HepG2 (cell line): ENCODE measurements around the gene NPB. TPM values are rescaled to one million over a fixed set of nuclear protein-coding genes. Genes with fewer than 3 reads are reported as not detected.

ENCODE experiments used
- BORCS8-MEF2B ChIP-seq: sonication (generic); formaldehyde crosslinking; IDR thresholded peaks from 2 replicates; pipeline ENCODE4 v1.8.0; 2022; ENCODE audit warnings: mild to moderate bottlenecking, missing genetic modification reagents
- FIP1L1 ChIP-seq: fragments of 200-400 bp; formaldehyde crosslinking; IDR thresholded peaks from 2 replicates; pipeline ENCODE4 v1.6.1; 2018; ENCODE audit warnings: low read depth, mild to moderate bottlenecking, low read length, moderate library complexity, borderline replicate concordance; ENCODE audit not compliant: insufficient read depth
- FOXK1 ChIP-seq: sonication (generic); formaldehyde crosslinking; IDR thresholded peaks from 2 replicates; pipeline ENCODE4 v1.4.0; 2020; ENCODE audit warnings: low read depth, missing genetic modification reagents, borderline replicate concordance
- FOXM1 ChIP-seq: sonication (generic); formaldehyde crosslinking; IDR thresholded peaks from 2 replicates; pipeline ENCODE4 v1.5.0; 2020; ENCODE audit warnings: missing genetic modification reagents
- JUND ChIP-seq: sonication (generic); formaldehyde crosslinking; IDR thresholded peaks from 2 replicates; pipeline ENCODE4 v1.8.0; 2022; ENCODE audit warnings: mild to moderate bottlenecking, missing genetic modification reagents
- NCOA2 ChIP-seq: sonication (generic); formaldehyde crosslinking; IDR thresholded peaks from 2 replicates; pipeline ENCODE4 v1.8.0; 2022; ENCODE audit warnings: inconsistent platforms
- NFKB2 ChIP-seq: sonication (generic); formaldehyde crosslinking; IDR thresholded peaks from 2 replicates; pipeline ENCODE4 v1.4.0; 2020; ENCODE audit warnings: missing genetic modification reagents, borderline replicate concordance
- SRY ChIP-seq: sonication (generic); formaldehyde crosslinking; IDR thresholded peaks from 2 replicates; pipeline ENCODE4 v1.8.0; 2022; ENCODE audit warnings: mild to moderate bottlenecking, missing genetic modification reagents
- ZNF562 ChIP-seq: sonication (generic); formaldehyde crosslinking; IDR thresholded peaks from 2 replicates; pipeline ENCODE4 v1.8.0; 2022; ENCODE audit warnings: missing genetic modification reagents, borderline replicate concordance
- ZNF703 ChIP-seq: sonication (generic); formaldehyde crosslinking; IDR thresholded peaks from 2 replicates; pipeline ENCODE4 v1.5.1; 2020; ENCODE audit warnings: missing genetic modification reagents, mild to moderate bottlenecking, moderate library complexity, borderline replicate concordance
- ZNF749 ChIP-seq: sonication (generic); formaldehyde crosslinking; IDR thresholded peaks from 2 replicates; pipeline ENCODE4 v1.8.0; 2022; ENCODE audit warnings: mild to moderate bottlenecking, missing genetic modification reagents, moderate library complexity, borderline replicate concordance
- ZNF790 ChIP-seq: sonication (generic); formaldehyde crosslinking; IDR thresholded peaks from 2 replicates; pipeline ENCODE4 v1.8.0; 2022; ENCODE audit warnings: missing genetic modification reagents, mild to moderate bottlenecking, borderline replicate concordance
- polyA plus RNA-seq, 8 experiments: library from polyadenylated mRNA; depleted of rRNA in 3 of 8; stranded (reverse) in 7 of 8; unstranded in 1 of 8; fragments of >200 nt; fragmentation: Illumina TruSeq in 4 of 8; extraction: Trizol in 4 of 8; gene quantifications; 2 replicates each; pipeline versions ENCODE4 v1.2.1 to v1.2.3, GENCODE V29; 2011 to 2016; ENCODE audit warnings: low read depth in 4 of 8, missing spikeins in 1 of 8, mixed read lengths in 1 of 8; ENCODE audit not compliant: insufficient read depth in 1 of 8
- total RNA-seq, 5 experiments: library from RNA; depleted of rRNA; stranded (reverse); fragments of >200 nt; fragmentation: Illumina TruSeq; extraction: Trizol; gene quantifications; 2 replicates each; pipeline ENCODE4 v1.2.3, GENCODE V29; 2016; ENCODE audit warnings: low read depth in 1 of 5
- TF ChIP-seq, protein P1 (sequence below): sonication (generic); formaldehyde crosslinking; conservative IDR thresholded peaks from 2 replicates; pipeline ENCODE4 v1.8.1; 2023; ENCODE audit warnings: missing genetic modification reagents
- TF ChIP-seq, protein P2 (sequence below): sonication (generic); formaldehyde crosslinking; IDR thresholded peaks from 2 replicates; pipeline ENCODE4 v1.4.0; 2020; ENCODE audit warnings: missing genetic modification reagents, mild to moderate bottlenecking, borderline replicate concordance
- TF ChIP-seq, protein P3 (sequence below): sonication (generic); formaldehyde crosslinking; IDR thresholded peaks from 2 replicates; pipeline ENCODE4 v1.5.1; 2020; ENCODE audit warnings: missing genetic modification reagents, mild to moderate bottlenecking, borderline replicate concordance
- TF ChIP-seq, protein P4 (sequence below): IDR thresholded peaks from 2 replicates; pipeline ENCODE4 v1.6.1; 2012; ENCODE audit warnings: low read depth, low read length, improper control_type of control experiment
- TF ChIP-seq, protein P5 (sequence below): sonication (generic); formaldehyde crosslinking; IDR thresholded peaks from 2 replicates; pipeline ENCODE4 v1.4.0; 2020; ENCODE audit warnings: missing genetic modification reagents

The NPB gene
- total and polyA plus RNA-seq, 2 of the 13 experiments (the other 11 are each of a cell fraction or from before 2014, with no cell fraction given): 0.11 to 0.93 TPM

DNA sequence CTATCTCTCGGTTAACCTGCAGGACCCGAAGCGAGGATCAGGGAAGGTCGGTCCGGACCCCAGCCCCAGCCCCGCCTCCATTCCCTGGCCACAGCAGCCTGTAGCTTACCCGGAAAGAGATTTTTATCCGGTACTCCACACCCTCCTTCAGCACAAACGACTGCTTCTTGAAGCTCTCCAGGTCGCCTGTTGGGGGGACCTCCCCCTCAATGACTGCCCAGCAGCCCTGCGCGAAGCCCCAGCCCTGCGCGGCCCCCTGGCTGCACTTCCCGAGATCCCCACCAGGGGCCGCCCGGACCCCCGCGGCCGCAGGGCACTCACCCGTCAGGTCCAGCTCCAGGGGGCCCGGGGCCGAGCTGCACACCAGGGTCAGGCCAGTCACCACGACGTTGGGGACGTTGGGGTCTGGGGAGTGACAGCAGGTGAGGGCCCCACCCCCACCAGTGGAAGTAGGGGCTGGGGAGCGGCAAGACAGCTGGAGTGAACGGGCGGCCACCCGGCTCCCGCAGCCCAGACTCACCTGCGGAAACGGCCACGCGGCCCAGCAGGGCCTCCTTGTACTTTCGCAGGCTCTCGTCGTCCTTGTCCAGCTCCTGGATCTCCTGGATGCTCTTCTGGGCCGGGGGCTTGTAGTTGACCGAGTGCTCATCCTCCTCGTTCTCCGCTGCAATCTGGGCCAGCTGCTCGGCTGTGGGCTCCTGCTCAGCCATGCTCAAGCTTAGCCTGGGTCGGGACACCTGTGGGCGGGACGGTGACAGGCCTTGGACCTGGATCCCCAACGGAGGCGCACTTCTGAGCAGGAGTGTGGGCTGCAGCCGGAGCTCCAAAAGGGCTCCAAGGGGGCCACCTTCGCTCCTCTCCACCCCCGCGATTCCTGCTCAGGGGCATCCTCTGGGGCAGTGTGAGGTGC is 32.6 kb upstream of the NPB start (continued):
- TF ChIP-seq, protein P1, sequence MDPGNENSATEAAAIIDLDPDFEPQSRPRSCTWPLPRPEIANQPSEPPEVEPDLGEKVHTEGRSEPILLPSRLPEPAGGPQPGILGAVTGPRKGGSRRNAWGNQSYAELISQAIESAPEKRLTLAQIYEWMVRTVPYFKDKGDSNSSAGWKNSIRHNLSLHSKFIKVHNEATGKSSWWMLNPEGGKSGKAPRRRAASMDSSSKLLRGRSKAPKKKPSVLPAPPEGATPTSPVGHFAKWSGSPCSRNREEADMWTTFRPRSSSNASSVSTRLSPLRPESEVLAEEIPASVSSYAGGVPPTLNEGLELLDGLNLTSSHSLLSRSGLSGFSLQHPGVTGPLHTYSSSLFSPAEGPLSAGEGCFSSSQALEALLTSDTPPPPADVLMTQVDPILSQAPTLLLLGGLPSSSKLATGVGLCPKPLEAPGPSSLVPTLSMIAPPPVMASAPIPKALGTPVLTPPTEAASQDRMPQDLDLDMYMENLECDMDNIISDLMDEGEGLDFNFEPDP (CRISPR knock-in tag): no peak
- TF ChIP-seq FOXK1: peak; percentile 2; the same call in 1 of the 2 replicates
- TF ChIP-seq SRY (CRISPR knock-in tag): no peak; the same call in 1 of the 2 replicates
- no peak; the same call in 1 of the 2 replicates for TF ChIP-seq ZNF703 (CRISPR knock-in tag)
- TF ChIP-seq NFKB2: peak; percentile 31; the same call in 1 of the 2 replicates
- TF ChIP-seq FOXM1: no peak
- peak; percentile 55; the same call in 1 of the 2 replicates for TF ChIP-seq ZNF749 (CRISPR knock-in tag)
- TF ChIP-seq FIP1L1: no peak; the same call in 1 of the 2 replicates
- TF ChIP-seq, protein P2, sequence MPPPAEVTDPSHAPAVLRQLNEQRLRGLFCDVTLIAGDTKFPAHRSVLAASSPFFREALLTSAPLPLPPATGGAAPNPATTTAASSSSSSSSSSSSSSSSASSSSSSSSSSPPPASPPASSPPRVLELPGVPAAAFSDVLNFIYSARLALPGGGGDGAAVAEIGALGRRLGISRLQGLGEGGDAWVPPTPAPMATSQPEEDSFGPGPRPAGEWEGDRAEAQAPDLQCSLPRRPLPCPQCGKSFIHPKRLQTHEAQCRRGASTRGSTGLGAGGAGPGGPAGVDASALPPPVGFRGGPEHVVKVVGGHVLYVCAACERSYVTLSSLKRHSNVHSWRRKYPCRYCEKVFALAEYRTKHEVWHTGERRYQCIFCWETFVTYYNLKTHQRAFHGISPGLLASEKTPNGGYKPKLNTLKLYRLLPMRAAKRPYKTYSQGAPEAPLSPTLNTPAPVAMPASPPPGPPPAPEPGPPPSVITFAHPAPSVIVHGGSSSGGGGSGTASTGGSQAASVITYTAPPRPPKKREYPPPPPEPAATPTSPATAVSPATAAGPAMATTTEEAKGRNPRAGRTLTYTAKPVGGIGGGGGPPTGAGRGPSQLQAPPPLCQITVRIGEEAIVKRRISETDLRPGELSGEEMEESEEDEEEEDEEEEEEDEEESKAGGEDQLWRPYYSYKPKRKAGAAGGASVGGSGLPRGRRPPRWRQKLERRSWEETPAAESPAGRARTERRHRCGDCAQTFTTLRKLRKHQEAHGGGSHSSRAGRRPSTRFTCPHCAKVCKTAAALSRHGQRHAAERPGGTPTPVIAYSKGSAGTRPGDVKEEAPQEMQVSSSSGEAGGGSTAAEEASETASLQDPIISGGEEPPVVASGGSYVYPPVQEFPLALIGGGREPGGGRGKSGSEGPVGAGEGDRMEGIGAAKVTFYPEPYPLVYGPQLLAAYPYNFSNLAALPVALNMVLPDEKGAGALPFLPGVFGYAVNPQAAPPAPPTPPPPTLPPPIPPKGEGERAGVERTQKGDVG: 0 out of 2 replicates have a peak, but pooled peaks have one; percentile 18
- TF ChIP-seq JUND (CRISPR knock-in tag): no peak
- TF ChIP-seq, protein P3, sequence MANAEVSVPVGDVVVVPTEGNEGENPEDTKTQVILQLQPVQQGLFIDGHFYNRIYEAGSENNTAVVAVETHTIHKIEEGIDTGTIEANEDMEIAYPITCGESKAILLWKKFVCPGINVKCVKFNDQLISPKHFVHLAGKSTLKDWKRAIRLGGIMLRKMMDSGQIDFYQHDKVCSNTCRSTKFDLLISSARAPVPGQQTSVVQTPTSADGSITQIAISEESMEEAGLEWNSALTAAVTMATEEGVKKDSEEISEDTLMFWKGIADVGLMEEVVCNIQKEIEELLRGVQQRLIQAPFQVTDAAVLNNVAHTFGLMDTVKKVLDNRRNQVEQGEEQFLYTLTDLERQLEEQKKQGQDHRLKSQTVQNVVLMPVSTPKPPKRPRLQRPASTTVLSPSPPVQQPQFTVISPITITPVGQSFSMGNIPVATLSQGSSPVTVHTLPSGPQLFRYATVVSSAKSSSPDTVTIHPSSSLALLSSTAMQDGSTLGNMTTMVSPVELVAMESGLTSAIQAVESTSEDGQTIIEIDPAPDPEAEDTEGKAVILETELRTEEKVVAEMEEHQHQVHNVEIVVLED (CRISPR knock-in tag): no peak
- TF ChIP-seq, protein P4, sequence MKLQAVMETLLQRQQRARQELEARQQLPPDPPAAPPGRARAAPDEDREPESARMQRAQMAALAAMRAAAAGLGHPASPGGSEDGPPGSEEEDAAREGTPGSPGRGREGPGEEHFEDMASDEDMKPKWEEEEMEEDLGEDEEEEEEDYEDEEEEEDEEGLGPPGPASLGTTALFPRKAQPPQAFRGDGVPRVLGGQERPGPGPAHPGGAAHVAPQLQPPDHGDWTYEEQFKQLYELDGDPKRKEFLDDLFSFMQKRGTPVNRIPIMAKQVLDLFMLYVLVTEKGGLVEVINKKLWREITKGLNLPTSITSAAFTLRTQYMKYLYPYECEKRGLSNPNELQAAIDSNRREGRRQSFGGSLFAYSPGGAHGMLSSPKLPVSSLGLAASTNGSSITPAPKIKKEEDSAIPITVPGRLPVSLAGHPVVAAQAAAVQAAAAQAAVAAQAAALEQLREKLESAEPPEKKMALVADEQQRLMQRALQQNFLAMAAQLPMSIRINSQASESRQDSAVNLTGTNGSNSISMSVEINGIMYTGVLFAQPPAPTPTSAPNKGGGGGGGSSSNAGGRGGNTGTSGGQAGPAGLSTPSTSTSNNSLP: no peak
- no peak for TF ChIP-seq ZNF562
- no peak for TF ChIP-seq ZNF790 (CRISPR knock-in tag)
- TF ChIP-seq NCOA2 (CRISPR knock-in tag): no peak
- peak; percentile 58; the same call in 1 of the 2 replicates for TF ChIP-seq BORCS8-MEF2B
- TF ChIP-seq, protein P5, sequence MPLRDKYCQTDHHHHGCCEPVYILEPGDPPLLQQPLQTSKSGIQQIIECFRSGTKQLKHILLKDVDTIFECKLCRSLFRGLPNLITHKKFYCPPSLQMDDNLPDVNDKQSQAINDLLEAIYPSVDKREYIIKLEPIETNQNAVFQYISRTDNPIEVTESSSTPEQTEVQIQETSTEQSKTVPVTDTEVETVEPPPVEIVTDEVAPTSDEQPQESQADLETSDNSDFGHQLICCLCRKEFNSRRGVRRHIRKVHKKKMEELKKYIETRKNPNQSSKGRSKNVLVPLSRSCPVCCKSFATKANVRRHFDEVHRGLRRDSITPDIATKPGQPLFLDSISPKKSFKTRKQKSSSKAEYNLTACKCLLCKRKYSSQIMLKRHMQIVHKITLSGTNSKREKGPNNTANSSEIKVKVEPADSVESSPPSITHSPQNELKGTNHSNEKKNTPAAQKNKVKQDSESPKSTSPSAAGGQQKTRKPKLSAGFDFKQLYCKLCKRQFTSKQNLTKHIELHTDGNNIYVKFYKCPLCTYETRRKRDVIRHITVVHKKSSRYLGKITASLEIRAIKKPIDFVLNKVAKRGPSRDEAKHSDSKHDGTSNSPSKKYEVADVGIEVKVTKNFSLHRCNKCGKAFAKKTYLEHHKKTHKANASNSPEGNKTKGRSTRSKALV (CRISPR knock-in tag): 0 out of 2 replicates have a peak, but pooled peaks have one; percentile 21
